HG03045 (cell line): Measurements from ENCODE around the gene ALG14.
"Not testable (repeated sequence)": the region's sequence is repeated elsewhere in the genome, so short reads cannot be mapped to it uniquely, and the experiment has no call there.

Source experiments
- ATAC-seq: cut with Tn5 transposase; IDR thresholded peaks from one replicate; pipeline ENCODE4 v1.9.1; 2021; ENCODE audit warnings: mild to moderate bottlenecking, moderate library complexity; ENCODE audit not compliant: unreplicated experiment

Gene ALG14, protein sequence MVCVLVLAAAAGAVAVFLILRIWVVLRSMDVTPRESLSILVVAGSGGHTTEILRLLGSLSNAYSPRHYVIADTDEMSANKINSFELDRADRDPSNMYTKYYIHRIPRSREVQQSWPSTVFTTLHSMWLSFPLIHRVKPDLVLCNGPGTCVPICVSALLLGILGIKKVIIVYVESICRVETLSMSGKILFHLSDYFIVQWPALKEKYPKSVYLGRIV

GRCh38 chr1:95072532-95073419 lies at the start of gene ALG14:
Gene ALG14 (minus strand): TSS chr1:95072951. CDS start chr1:95072898, 53 bp downstream.
- peak; percentile 96 for ATAC-seq

DNA sequence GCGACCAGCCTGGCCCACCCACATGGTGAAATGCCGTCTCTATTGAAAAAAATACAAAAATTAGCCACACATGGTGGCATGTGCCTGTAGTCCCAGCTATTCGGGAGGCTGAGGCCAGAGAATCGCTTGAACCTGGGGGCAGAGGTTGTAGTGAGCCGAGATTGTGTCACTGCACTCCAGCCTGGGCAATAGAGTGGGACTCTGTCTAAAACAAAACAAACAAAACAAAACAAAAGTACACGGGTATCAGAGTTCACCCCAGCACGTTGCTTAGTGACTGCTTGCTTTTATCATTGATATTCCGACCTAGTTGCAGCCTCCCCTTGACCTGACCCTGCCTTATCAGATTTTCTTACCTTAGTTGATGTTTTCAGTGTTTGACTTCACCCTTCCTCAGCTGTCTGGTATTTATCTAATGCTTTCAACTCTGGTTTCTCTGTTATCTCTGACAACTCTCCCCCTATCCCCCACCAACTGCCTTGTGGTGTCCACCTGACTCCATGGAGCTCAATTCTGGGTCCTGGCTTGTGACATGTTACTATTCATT lies 49.5 kb upstream of the ALG14 start:
- ATAC-seq = no peak

DNA sequence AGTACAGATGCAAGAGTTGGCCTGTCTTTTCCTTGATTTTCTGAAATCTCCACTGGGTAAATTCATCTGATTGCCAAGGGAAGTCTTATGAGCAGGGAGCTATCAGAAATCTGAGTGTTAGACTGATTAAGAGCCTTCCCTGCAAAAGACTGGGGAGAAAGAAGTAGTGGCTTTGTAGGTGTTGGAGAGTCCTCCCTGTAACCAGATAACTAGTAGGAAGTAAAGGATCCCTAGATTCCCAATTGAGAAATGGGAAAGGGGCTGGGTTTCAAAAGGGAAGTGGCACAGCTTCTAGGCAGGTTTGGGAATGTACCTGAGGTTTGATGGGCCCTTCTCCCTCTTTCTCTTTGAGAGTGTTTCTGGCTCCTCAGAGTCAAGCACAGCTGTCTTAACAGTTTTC lies 46.5 kb upstream of the ALG14 start:
- no peak for ATAC-seq

- no peak for ATAC-seq
Measured at GRCh38 chr1:95118710-95119109, 46.0 kb upstream of the ALG14 start.

DNA sequence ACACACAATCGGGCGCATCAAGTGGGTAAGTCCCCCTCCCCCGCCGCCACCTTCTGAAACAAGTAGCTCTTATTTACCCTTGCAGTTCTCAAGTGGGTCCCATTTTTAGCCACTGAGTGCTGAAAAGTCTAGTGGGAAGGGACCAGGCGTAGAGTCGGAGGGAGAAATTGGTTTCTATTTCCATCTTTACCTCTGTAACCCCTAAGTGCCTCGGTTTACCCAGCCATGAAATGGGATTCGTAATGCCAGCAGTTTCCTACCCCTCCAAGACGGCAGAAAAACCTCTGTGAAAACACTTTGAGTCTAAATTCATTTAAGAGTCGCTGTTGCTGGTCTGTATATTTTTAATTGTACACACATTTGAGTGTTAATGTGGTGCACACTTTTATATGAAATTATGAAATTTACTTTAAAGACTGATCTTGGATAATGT lies 45.3 kb upstream of the ALG14 start:
- no peak for ATAC-seq

GRCh38 chr1:95117207-95118066 lies 44.7 kb upstream of the ALG14 start, which contains the start of gene TLCD4:
Gene TLCD4 (plus strand): TSS chr1:95117355. CDS start chr1:95143902, 26,547 bp downstream.
- ATAC-seq = peak; percentile 54

DNA sequence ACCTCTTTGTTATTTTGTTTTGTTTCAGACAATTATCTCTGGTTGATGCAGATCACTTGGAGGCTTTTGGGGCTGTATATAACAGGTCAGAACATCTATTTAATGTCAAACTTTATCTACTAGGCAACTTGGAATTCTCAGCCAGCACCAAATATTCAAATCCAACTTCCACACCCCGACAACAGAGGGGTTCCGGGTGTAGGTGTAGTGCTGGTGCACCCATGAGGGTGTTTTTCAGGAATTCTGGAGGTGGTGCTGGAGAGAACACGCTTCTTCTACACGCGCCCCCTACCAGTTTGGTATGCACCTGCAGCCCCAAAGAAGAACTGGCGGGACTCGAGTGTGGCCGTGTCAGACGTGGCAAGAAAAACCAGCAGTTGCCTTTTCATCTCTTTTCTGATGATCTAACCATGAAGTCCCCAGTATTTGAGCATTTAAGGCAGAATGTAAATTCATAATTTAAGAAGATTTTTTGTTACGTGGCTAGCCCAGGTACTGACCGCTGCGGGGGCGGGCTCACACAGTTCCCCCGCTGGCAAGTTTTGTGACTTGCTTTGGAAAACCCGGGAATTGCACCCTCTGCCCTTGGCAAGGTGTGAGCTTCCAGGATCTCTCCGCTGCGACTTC lies 43.9 kb upstream of the ALG14 start:
- peak; percentile 63 for ATAC-seq

GRCh38 chr1:95115708-95116137 lies 43.0 kb upstream of the ALG14 start:
- no peak for ATAC-seq

GRCh38 chr1:95113684-95114083 lies 40.9 kb upstream of the ALG14 start:
- no peak for ATAC-seq

DNA sequence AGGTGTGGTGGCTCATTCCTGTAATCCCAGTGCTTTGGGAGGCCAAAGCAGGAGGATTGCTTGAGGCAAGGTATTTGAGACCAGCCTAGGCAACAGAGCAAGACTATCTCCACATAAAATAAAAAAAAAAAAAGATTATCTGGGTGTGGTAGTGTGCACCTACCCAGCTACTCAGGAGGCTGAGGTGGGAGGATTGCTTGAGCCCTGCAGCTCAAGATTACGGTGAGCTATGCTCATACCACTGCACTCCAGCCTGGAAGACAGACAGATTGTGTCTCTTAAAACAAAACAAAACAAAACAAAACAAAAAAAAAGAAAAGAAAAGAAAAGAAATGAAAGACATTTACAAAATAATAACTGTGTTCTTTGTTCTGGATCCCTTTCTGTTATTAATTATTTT lies 38.3 kb upstream of the ALG14 start:
- ATAC-seq = no peak

DNA sequence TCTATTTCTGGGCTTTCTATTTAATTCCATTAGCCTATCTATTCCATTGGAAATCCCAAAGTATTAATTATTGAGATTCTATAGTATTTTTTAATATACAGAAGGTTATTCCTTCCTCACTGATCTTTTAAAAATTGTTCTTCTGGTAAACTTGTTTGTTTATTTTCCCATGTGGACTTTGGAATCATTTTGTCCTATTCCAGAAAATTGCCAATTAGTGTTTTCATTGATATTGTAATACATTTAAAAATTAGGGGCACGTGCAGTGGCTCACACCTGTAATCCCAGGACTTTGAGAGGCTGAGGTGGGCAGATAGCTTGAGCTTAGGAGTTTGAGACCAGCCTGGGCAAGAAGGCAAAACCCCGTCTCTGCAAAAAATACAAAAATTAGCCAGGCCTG lies 36.0 kb upstream of the ALG14 start:
- no peak for ATAC-seq

- ATAC-seq = no peak
Measured at GRCh38 chr1:95098196-95098595, 25.4 kb upstream of the ALG14 start.

DNA sequence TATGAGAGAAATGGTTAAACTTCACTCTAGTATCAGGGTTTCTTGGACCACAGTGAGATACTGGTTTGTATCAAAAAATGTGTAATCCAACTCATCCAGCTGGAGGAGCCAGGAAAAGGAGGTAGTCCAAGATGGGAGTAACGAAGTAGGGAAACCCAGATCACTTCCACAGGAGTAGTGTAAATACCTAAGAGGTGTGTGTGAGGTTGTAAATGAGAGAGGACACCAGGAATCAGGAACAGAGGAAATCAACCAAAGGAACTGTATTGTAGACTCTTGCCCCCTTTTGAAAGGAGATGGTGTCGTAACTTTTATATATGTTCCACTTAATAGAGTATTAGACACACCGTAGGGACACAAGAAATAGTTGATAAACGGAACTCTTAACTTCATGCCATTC lies 24.7 kb upstream of the ALG14 start:
- ATAC-seq = no peak

DNA sequence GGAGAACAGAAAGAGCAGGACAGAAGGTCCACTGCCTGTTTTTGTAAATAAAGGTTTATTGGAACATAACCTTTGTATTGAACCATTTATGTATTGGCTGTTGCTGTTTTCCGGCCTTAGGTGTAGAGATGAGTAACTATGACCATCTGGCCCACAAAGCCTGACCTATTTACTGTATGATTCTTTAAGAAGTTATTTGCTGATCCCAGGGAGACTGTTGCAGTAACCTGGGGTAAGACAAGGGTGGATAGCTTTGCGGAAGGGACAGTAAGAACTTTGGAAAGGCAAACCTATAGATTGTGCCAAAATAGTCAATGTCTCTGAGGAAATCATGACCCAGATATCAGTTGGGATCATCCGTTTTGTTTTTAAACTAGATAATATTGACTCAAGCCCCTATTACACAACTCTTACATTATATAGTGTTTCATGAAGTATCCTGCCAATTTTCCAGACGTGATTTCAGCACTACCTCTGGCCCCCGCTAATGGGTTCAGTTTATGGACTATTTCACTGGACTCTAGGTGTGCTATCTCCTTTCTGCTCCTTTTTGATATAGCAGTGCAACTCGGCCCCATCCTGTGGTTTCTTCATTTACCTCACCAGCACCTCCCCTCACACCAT lies 23.6 kb upstream of the ALG14 start:
- peak; percentile 24 for ATAC-seq

DNA sequence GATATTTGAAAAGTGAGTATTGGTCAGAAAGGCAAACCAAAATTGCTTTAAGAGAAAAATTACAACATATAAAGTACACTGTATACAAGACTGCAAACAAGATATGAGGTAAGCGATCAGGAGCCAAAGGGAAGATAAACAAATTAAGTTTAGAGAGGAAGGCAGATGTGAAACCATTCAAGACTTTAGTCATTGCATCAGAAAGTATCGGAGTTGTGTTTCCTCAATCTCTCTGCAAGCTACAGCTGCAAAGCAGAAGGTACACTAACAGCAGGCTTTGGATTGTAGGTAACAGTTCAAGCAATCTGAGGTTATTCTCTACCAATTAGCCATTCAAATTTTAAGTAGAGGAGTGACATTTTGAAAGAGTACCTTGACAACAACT lies 23.1 kb upstream of the ALG14 start:
- ATAC-seq = peak; percentile 90

DNA sequence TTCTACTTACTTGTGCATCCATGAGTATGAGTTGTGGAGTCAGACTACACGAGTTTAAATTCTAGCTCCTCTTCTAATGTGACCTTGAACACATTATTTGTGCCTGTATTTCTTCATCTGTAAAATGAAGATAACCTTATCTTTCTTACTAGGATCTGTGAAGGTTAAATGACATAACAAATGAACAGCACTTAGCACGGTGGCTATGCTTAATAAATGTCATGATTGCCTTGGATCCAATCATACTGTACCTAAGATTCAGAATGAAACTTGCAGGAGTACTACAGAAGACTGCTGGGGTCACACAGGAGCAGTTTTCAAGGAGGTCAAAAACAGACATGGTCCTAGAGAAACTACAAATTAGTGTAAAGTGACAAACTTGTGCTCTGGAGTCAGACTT lies 22.2 kb upstream of the ALG14 start:
- ATAC-seq = no peak

DNA sequence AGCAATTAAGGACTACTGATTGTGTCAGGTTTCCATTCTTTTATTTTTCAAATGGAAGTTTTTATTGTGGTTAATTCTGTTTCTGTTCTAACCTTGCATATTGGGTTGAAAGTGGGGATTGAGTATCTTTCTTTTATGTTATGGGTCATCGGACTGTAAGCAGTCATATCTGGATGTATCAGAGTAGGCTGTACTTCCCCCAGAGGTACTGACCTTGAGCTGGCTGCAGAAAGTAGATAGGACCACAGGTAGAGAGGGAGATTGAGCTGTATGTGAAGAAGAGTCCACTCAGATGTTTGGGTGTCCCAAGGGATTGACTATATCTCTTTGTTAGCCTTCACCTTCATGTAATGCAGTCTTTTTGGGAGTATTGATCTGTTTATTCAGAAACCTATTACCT lies 20.5 kb upstream of the ALG14 start:
- ATAC-seq = no peak

- ATAC-seq = not testable (repeated sequence)
Measured at GRCh38 chr1:95092891-95093290, 20.1 kb upstream of the ALG14 start.

DNA sequence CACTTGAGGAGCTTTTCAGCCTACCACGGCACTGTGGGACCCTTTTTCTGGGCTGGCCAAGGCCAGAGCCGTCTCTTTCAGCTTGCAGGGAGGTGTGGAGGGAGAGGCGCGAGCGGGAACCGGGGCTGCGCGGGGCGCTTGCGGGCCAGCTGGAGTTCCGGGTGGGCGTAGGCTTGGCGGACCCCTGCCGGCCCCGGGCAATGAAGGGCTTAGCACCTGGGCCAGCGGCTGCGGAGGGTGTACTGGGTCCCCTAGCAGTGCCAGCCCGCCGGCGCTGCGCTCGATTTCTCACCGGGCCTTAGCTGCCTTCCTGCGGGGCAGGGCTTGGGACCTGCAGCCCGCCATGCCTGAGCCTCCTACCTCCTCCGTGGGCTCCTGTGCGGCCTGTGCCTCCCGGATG lies 18.5 kb upstream of the ALG14 start:
- not testable (repeated sequence) for ATAC-seq
